SK-N-SH (cell line): ENCODE measurements around the gene ME2. TPM values are rescaled to one million over a fixed set of nuclear protein-coding genes. Genes with fewer than 3 reads are reported as not detected.

Experiments used
- CTCF ChIA-PET: fragments of 300-600, 350-600 bp; formaldehyde crosslinking; extraction: SDS; loops from one replicate; lab custom pipeline; 2021; lab: Yijun Ruan, JAX
- POLR2A ChIA-PET: fragments of 350-600 bp; sonication (Branson Sonifier 250); formaldehyde crosslinking; extraction: SDS; loops from one replicate; lab custom pipeline; 2020; ENCODE audit warnings: antibody characterized with exemption, inconsistent platforms; lab: Yijun Ruan, JAX
- DNase-seq: peaks from one replicate; pipeline ENCODE4 v3.0.0; 2012
- H2AFZ ChIP-seq: fragments of 200-600 bp; sonication (generic); 2 replicates; pipeline ENCODE4 v1.8.1; 2016; ENCODE audit warnings: antibody characterized with exemption, mild to moderate bottlenecking, low read depth
- H3F3A ChIP-seq: fragments of 200-600 bp; sonication (generic); replicated peaks from 2 replicates; pipeline ENCODE3; 2016; ENCODE audit warnings: antibody characterized with exemption, mild to moderate bottlenecking; ENCODE audit not compliant: insufficient read depth
- H3K27ac ChIP-seq, 2 experiments: fragments of 200-500 bp in 1 of 2; fragments of 200-600 bp in 1 of 2; sonication (Bioruptor generic) in 1 of 2; sonication (generic), shearing (Covaris generic) in 1 of 2; 2 replicates each; pipeline versions ENCODE4 v1.5.1 to v1.6.1; 2014 to 2016; ENCODE audit warnings: low read depth in 2 of 2, inconsistent platforms in 1 of 2, low read length in 1 of 2, mild to moderate bottlenecking in 1 of 2, mixed read lengths in 1 of 2
- H3K27me3 ChIP-seq: fragments of 200-600 bp; sonication (generic), shearing (Covaris generic); 2 replicates; pipeline ENCODE4 v1.6.1; 2016; ENCODE audit warnings: mixed run types; ENCODE audit not compliant: insufficient read depth
- H3K36me3 ChIP-seq, 2 experiments: fragments of 200-500 bp in 1 of 2; fragments of 200-600 bp in 1 of 2; sonication (Bioruptor generic) in 1 of 2; sonication (generic) in 1 of 2; replicated peaks in 1 of 2; 2 replicates each; pipeline versions ENCODE3 to v1.5.1; 2014 to 2016; ENCODE audit warnings: low read length in 1 of 2, mild to moderate bottlenecking in 1 of 2; ENCODE audit not compliant: insufficient read depth in 2 of 2, control insufficient read depth in 1 of 2
- H3K4me1 ChIP-seq, 2 experiments: fragments of 200-500 bp in 1 of 2; fragments of 200-600 bp in 1 of 2; sonication (Bioruptor generic) in 1 of 2; sonication (generic), shearing (Covaris generic) in 1 of 2; 2 replicates each; pipeline versions ENCODE4 v1.5.1 to v1.6.1; 2014 to 2016; ENCODE audit warnings: low read depth in 1 of 2, low read length in 1 of 2, mixed run types in 1 of 2; ENCODE audit not compliant: insufficient read depth in 2 of 2, control insufficient read depth in 1 of 2
- H3K4me2 ChIP-seq: fragments of 200-600 bp; sonication (generic), shearing (Covaris generic); 2 replicates; pipeline ENCODE4 v1.6.1; 2017; ENCODE audit warnings: mixed run types
- H3K4me3 ChIP-seq, 2 experiments: fragments of 200-500 bp in 1 of 2; fragments of 200-600 bp in 1 of 2; sonication (Bioruptor generic) in 1 of 2; sonication (generic), shearing (Covaris generic) in 1 of 2; 2 replicates each; pipeline versions ENCODE4 v1.5.1 to v1.8.1; 2014 to 2016; ENCODE audit warnings: low read depth in 2 of 2, inconsistent platforms in 1 of 2, low read length in 1 of 2, mild to moderate bottlenecking in 1 of 2, mixed read lengths in 1 of 2, moderate library complexity in 1 of 2
- H3K79me2 ChIP-seq: fragments of 200-600 bp; sonication (generic); 2 replicates; pipeline ENCODE4 v1.8.1; 2017; ENCODE audit warnings: mild to moderate bottlenecking; ENCODE audit not compliant: insufficient read depth
- H3K9ac ChIP-seq: fragments of 200-600 bp; sonication (generic); 2 replicates; pipeline ENCODE4 v1.6.1; 2017; ENCODE audit warnings: mixed run types
- H3K9me2 ChIP-seq: fragments of 200-600 bp; sonication (generic); 2 replicates; pipeline ENCODE4 v1.6.1; 2017; ENCODE audit warnings: mixed run types
- H3K9me3 ChIP-seq: fragments of 200-600 bp; sonication (generic); 2 replicates; pipeline ENCODE4 v1.6.1; 2017; ENCODE audit warnings: mixed run types, mild to moderate bottlenecking, moderate library complexity
- H4K20me1 ChIP-seq: fragments of 200-600 bp; sonication (generic); 2 replicates; pipeline ENCODE4 v1.6.1; 2017; ENCODE audit warnings: mild to moderate bottlenecking, mixed run types; ENCODE audit not compliant: insufficient read depth
- CHD2 ChIP-seq: fragments of 150-350 bp; IDR thresholded peaks from 2 replicates; pipeline ENCODE4 v1.6.1; 2018; ENCODE audit warnings: low read length; ENCODE audit not compliant: partially characterized antibody
- ELF1 ChIP-seq: IDR thresholded peaks from 2 replicates; pipeline ENCODE4 v1.4.0; 2012
- FOSL2 ChIP-seq: IDR thresholded peaks from 2 replicates; pipeline ENCODE4 v1.4.0; 2012; ENCODE audit warnings: low read depth, mild to moderate bottlenecking, moderate library complexity, borderline replicate concordance
- GABPA ChIP-seq: IDR thresholded peaks from 2 replicates; pipeline ENCODE4 v1.4.0; 2012; ENCODE audit warnings: low read depth, mild to moderate bottlenecking
- MXI1 ChIP-seq: IDR thresholded peaks from 2 replicates; pipeline ENCODE4 v1.6.1; 2012; ENCODE audit warnings: mild to moderate bottlenecking, low read depth, low read length, improper control_type of control experiment
- NFIC ChIP-seq: IDR thresholded peaks from 2 replicates; pipeline ENCODE4 v1.4.0; 2012; ENCODE audit warnings: borderline replicate concordance
- POLR2AphosphoS5 ChIP-seq: IDR thresholded peaks from 2 replicates; pipeline ENCODE4 v1.6.1; 2012; ENCODE audit warnings: low read depth, low read length
- RCOR1 ChIP-seq: fragments of 150-350 bp; IDR thresholded peaks from 2 replicates; pipeline ENCODE4 v1.6.1; 2017; ENCODE audit warnings: antibody characterized with exemption, low read length
- RFX5 ChIP-seq: IDR thresholded peaks from 2 replicates; pipeline ENCODE4 v1.6.1; 2012; ENCODE audit warnings: mild to moderate bottlenecking, improper control_type of control experiment, low read length
- SIN3A ChIP-seq: IDR thresholded peaks from 2 replicates; pipeline ENCODE4 v1.6.1; 2012; ENCODE audit warnings: low read depth, mild to moderate bottlenecking, low read length, moderate library complexity, borderline replicate concordance
- SMC3 ChIP-seq: IDR thresholded peaks from 2 replicates; pipeline ENCODE4 v1.6.1; 2012; ENCODE audit warnings: low read depth, low read length, improper control_type of control experiment
- TAF1 ChIP-seq: IDR thresholded peaks from 2 replicates; pipeline ENCODE4 v1.6.1; 2012; ENCODE audit warnings: low read depth, mild to moderate bottlenecking, low read length, moderate library complexity, borderline replicate concordance
- YY1 ChIP-seq: IDR thresholded peaks from 2 replicates; pipeline ENCODE4 v1.4.0; 2012; ENCODE audit warnings: low read depth, mild to moderate bottlenecking
- WGBS: methylation state at CpG from one replicate; pipeline ENCODE4 v1.1.6; 2017; ENCODE audit warnings: low lambda C conversion rate; 5-methylcytosine and 5-hydroxymethylcytosine counted together
- polyA plus RNA-seq, 3 experiments: library from polyadenylated mRNA; depleted of rRNA; stranded (reverse); fragments of >200 nt; gene quantifications; 2 replicates each; pipeline ENCODE4 v1.2.3, GENCODE V29; 2012
- TF ChIP-seq, protein P1 (sequence below): IDR thresholded peaks from 2 replicates; pipeline ENCODE4 v1.4.0; 2012; ENCODE audit warnings: low read depth, borderline replicate concordance
- TF ChIP-seq, protein P2 (sequence below): fragments of 200-600 bp; sonication (generic); IDR thresholded peaks from 2 replicates; pipeline ENCODE4 v1.6.1; 2017; ENCODE audit warnings: antibody characterized with exemption, mild to moderate bottlenecking, moderate library complexity
- TF ChIP-seq, protein P3 (sequence below): IDR thresholded peaks from 2 replicates; pipeline ENCODE4 v1.4.0; 2012; ENCODE audit warnings: low read depth
- TF ChIP-seq, protein P4 (sequence below): IDR thresholded peaks from 2 replicates; pipeline ENCODE4 v1.6.1; 2012; ENCODE audit warnings: mild to moderate bottlenecking, low read depth, low read length, moderate library complexity

The ME2 gene
- polyA plus RNA-seq, 1 of the 3 experiments (the other 2 are of a cell fraction) = 35.1 TPM

DNA sequence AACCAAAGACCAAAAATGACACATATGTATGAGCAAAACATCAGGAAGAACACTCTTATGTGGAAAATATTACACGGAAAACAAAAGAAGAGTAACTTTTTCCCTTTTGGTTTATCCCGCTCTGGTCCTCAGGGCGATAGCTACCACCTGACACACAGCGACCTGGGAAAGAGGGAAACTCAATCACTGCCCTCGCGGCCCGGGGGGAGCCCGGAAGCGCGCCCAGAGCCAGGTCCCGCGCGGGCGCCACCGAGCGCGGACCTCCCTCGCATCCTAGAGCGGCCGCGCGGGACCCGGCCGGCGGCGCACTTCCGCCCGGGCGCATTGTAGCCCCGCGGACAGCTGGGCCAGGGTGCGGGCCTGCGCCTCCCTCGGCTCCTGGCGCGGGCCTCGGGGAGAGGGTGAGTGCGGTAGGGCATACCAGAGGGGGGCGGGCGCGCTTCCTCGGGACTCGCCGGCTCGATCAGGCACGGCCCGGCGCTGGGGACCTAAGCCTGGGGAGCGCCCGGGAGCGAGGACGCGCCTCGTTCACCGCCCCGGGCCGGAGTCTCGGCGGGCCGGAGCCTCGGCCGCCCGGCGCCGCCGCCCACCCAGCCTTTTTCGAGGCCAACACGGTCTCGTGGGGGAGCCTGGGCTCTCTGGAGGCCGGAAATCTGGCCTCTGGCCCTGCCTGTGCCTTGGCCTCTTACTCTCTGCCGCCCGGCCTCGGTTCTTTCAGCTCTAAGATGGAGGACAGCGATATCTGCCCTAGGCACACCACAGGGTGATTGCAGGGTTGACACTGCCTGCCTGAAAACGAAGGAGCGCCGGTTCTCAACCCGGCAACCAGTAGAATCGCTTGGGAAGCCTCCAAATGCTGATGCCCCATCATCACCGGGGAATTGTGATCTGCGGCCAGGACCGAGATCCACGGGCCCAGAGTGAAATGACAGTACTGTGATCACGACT is 89.1 kb downstream of the ME2 start, which contains the start of gene ELAC1:
ELAC1 (plus strand) TSS at position 327 of the 948 bp plus-strand sequence. CDS start 6,365 bp downstream, outside the sequence.
- Histone ChIP-seq H2AFZ (peak within 1 kb of the TSS; percentile 99), H3K9me3 (no peaks in the 10 kb centered on the region), H3K4me1 (peaks cover 4 to 11% of the 10 kb centered on the region in 2 experiments; a peak in 2 of 4 replicates), H3K27me3 (no peaks in the 10 kb centered on the region), H3K9ac (peak within 1 kb of the TSS; percentile 99), H3K36me3 (no peaks in the 10 kb centered on the region), H3K9me2 (no peaks in the 10 kb centered on the region), H3K4me3 (peak within 1 kb of the TSS; percentile 76 to 96)
- CTCF ChIA-PET = interaction anchor here (0.7 to 1.8 kb wide), 4 partner anchors 11 to 147 kb away, joined by 3 to 10 read pairs (median 4); no protein-coding TSS in a partner anchor
- DNase-seq = peak; percentile 94
- TF ChIP-seq CHD2 = peak; percentile 65
- TF ChIP-seq FOSL2 = no peak
- TF ChIP-seq NFIC = no peak
- peak; percentile 69 for TF ChIP-seq GABPA
- no peak for TF ChIP-seq RFX5
- TF ChIP-seq YY1 = peak; percentile 79
- peak; percentile 82 for TF ChIP-seq POLR2AphosphoS5
- TF ChIP-seq, protein P1, sequence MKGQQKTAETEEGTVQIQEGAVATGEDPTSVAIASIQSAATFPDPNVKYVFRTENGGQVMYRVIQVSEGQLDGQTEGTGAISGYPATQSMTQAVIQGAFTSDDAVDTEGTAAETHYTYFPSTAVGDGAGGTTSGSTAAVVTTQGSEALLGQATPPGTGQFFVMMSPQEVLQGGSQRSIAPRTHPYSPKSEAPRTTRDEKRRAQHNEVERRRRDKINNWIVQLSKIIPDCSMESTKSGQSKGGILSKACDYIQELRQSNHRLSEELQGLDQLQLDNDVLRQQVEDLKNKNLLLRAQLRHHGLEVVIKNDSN = 0 out of 2 replicates have a peak, but pooled peaks have one; percentile 9
- 0 out of 2 replicates have a peak, but pooled peaks have one; percentile 7 for TF ChIP-seq SMC3
- TF ChIP-seq SIN3A = peak; percentile 58; the same call in 1 of the 2 replicates
- peak; percentile 76 for TF ChIP-seq ELF1
- TF ChIP-seq, protein P2, sequence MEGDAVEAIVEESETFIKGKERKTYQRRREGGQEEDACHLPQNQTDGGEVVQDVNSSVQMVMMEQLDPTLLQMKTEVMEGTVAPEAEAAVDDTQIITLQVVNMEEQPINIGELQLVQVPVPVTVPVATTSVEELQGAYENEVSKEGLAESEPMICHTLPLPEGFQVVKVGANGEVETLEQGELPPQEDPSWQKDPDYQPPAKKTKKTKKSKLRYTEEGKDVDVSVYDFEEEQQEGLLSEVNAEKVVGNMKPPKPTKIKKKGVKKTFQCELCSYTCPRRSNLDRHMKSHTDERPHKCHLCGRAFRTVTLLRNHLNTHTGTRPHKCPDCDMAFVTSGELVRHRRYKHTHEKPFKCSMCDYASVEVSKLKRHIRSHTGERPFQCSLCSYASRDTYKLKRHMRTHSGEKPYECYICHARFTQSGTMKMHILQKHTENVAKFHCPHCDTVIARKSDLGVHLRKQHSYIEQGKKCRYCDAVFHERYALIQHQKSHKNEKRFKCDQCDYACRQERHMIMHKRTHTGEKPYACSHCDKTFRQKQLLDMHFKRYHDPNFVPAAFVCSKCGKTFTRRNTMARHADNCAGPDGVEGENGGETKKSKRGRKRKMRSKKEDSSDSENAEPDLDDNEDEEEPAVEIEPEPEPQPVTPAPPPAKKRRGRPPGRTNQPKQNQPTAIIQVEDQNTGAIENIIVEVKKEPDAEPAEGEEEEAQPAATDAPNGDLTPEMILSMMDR = 0 out of 2 replicates have a peak, but pooled peaks have one; percentile 2
- no peak for TF ChIP-seq RCOR1
- TF ChIP-seq, protein P3, sequence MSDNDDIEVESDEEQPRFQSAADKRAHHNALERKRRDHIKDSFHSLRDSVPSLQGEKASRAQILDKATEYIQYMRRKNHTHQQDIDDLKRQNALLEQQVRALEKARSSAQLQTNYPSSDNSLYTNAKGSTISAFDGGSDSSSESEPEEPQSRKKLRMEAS = peak; percentile 72; the same call in 1 of the 2 replicates
- peak; percentile 95 for TF ChIP-seq TAF1
- peak; percentile 68 for TF ChIP-seq MXI1
- TF ChIP-seq, protein P4, sequence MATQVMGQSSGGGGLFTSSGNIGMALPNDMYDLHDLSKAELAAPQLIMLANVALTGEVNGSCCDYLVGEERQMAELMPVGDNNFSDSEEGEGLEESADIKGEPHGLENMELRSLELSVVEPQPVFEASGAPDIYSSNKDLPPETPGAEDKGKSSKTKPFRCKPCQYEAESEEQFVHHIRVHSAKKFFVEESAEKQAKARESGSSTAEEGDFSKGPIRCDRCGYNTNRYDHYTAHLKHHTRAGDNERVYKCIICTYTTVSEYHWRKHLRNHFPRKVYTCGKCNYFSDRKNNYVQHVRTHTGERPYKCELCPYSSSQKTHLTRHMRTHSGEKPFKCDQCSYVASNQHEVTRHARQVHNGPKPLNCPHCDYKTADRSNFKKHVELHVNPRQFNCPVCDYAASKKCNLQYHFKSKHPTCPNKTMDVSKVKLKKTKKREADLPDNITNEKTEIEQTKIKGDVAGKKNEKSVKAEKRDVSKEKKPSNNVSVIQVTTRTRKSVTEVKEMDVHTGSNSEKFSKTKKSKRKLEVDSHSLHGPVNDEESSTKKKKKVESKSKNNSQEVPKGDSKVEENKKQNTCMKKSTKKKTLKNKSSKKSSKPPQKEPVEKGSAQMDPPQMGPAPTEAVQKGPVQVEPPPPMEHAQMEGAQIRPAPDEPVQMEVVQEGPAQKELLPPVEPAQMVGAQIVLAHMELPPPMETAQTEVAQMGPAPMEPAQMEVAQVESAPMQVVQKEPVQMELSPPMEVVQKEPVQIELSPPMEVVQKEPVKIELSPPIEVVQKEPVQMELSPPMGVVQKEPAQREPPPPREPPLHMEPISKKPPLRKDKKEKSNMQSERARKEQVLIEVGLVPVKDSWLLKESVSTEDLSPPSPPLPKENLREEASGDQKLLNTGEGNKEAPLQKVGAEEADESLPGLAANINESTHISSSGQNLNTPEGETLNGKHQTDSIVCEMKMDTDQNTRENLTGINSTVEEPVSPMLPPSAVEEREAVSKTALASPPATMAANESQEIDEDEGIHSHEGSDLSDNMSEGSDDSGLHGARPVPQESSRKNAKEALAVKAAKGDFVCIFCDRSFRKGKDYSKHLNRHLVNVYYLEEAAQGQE = peak; percentile 69
- TF ChIP-seq, all 33 proteins: peak for 13
- H3K4me2 ChIP-seq = peak within 1 kb of the TSS; percentile 92
- H4K20me1 ChIP-seq = no peaks in the 10 kb centered on the region
- peaks cover 9% of the 10 kb centered on the region for H3F3A ChIP-seq
- POLR2A ChIA-PET = interaction anchor here (0.7 to 2.7 kb wide), 6 partner anchors 41 to 127 kb away, joined by 3 to 14 read pairs (median 4); partner anchors contain the start of genes ME2 and SMAD4
- H3K27ac ChIP-seq = peak within 1 kb of the TSS; percentile 91 to 93
- WGBS = 0% methylated on average over 24 of the region's 84 CpGs
- H3K79me2 ChIP-seq = peaks cover 20% of the 10 kb centered on the region
